K562 (cell line): ENCODE measurements around the gene ENTPD8. TPM values are rescaled to one million over a fixed set of nuclear protein-coding genes. Genes with fewer than 3 reads are reported as not detected.

Experiments used
- ATAC-seq: fragments of 200-7000 bp; cut with Tn5 transposase; 3 replicates; pipeline ENCODE4 v1.9.1; 2020; ENCODE audit warnings: moderate library complexity
- BruUV-seq: library from RNA; stranded (reverse); fragments of 400-500 nt; replicated peaks from 2 replicates; lab custom pipeline; 2021; lab: Mats Ljungman, UMichigan
- CTCF ChIA-PET: fragments of 300-600 bp; formaldehyde crosslinking; extraction: SDS; loops from one replicate; lab custom pipeline; 2021; ENCODE audit warnings: low intra/inter-chr PET ratio; lab: Yijun Ruan, JAX
- POLR2A ChIA-PET: fragments of 300-600, 350-650 bp; sonication (Branson Sonifier 250); formaldehyde crosslinking; extraction: SDS; loops from one replicate; lab custom pipeline; 2021; ENCODE audit warnings: antibody characterized with exemption, inconsistent platforms; lab: Yijun Ruan, JAX
- DNase-seq, 4 experiments: peaks; one replicate each; pipeline versions ENCODE4 v3.0.0 to v3.0.0-alpha.2; 2011 to 2018; ENCODE audit warnings: low spot score in 3 of 4, mixed read lengths in 3 of 4; ENCODE audit errors: extremely low read depth in 1 of 4
- FAIRE-seq: peaks from 2 replicates; lab custom pipeline; 2011; peaks lifted over from hg19 to GRCh38; lab: Jason Lieb, UNC
- H2AFZ ChIP-seq: 2 replicates; pipeline ENCODE4 v1.6.0; 2011; ENCODE audit warnings: low read depth, low read length, control low read depth, inconsistent platforms
- H3K27ac ChIP-seq: fragments of 200-600 bp; 3 replicates; pipeline ENCODE4 v1.8.0; 2011; ENCODE audit warnings: low read depth, mild to moderate bottlenecking, control low read depth, inconsistent platforms, low read length, moderate library complexity, mixed read lengths; ENCODE audit errors: extremely low read depth
- H3K27me3 ChIP-seq, 2 experiments: fragments of 300-600 bp in 1 of 2; 2 replicates in 1 of 2; 3 replicates in 1 of 2; pipeline versions ENCODE4 v1.6.0 to v1.8.0; 2011; ENCODE audit warnings: inconsistent platforms in 2 of 2, low read length in 2 of 2, mild to moderate bottlenecking in 1 of 2, mixed read lengths in 1 of 2, moderate library complexity in 1 of 2; ENCODE audit not compliant: control insufficient read depth in 2 of 2, insufficient read depth in 2 of 2
- H3K36me3 ChIP-seq: fragments of 300-600 bp; 3 replicates; pipeline ENCODE4 v1.8.0; 2011; ENCODE audit warnings: mild to moderate bottlenecking, low read length, inconsistent platforms; ENCODE audit not compliant: control insufficient read depth, insufficient read depth
- H3K4me1 ChIP-seq, 2 experiments: fragments of 200-600 bp in 1 of 2; replicated peaks in 1 of 2; 2 replicates in 1 of 2; 3 replicates in 1 of 2; pipeline versions ENCODE4 v1.5.1 to v1.8.0; 2011; ENCODE audit warnings: inconsistent platforms in 2 of 2, low read length in 2 of 2, mild to moderate bottlenecking in 1 of 2, mixed read lengths in 1 of 2, moderate library complexity in 1 of 2; ENCODE audit not compliant: control insufficient read depth in 2 of 2, insufficient read depth in 2 of 2
- H3K4me2 ChIP-seq: 2 replicates; pipeline ENCODE4 v1.6.1; 2011; ENCODE audit warnings: low read length, control low read depth, inconsistent platforms, mixed read lengths; ENCODE audit not compliant: insufficient read depth
- H3K4me3 ChIP-seq: fragments of 200-600 bp; sonication (generic), shearing (Covaris generic); 2 replicates; pipeline ENCODE4 v1.5.1; 2016; ENCODE audit warnings: control low read depth, inconsistent platforms
- H3K79me2 ChIP-seq: fragments of 200-600 bp; 3 replicates; pipeline ENCODE4 v1.8.0; 2011; ENCODE audit warnings: low read length, inconsistent platforms; ENCODE audit not compliant: control insufficient read depth, insufficient read depth
- H3K9ac ChIP-seq, 2 experiments: 2 replicates each; pipeline versions ENCODE4 v1.6.0 to v1.6.1; 2011; ENCODE audit warnings: low read depth in 2 of 2, low read length in 2 of 2, control low read depth in 1 of 2, inconsistent platforms in 1 of 2, mild to moderate bottlenecking in 1 of 2, mixed read lengths in 1 of 2; ENCODE audit not compliant: insufficient read depth in 1 of 2
- H3K9me1 ChIP-seq: one replicate; pipeline ENCODE4 v1.6.0; 2011; ENCODE audit warnings: inconsistent platforms, mild to moderate bottlenecking, low read length, moderate library complexity; ENCODE audit not compliant: control insufficient read depth, insufficient read depth
- H3K9me3 ChIP-seq: replicated peaks from 2 replicates; pipeline ENCODE4 v1.5.1; 2011; ENCODE audit warnings: low read depth, low read length, inconsistent platforms; ENCODE audit not compliant: control insufficient read depth, insufficient read depth
- H4K20me1 ChIP-seq: replicated peaks from 2 replicates; pipeline ENCODE4 v1.6.1; 2011; ENCODE audit warnings: low read length, inconsistent platforms, mixed read lengths; ENCODE audit not compliant: control insufficient read depth, insufficient read depth
- ADNP ChIP-seq: fragments of 200-800 bp; sonication (Bioruptor generic); IDR thresholded peaks from 2 replicates; pipeline ENCODE4 v1.6.1; 2016; ENCODE audit warnings: missing genetic modification characterization, missing compliant biosample characterization
- ATF7 ChIP-seq: fragments of 450-650 bp; IDR thresholded peaks from 2 replicates; pipeline ENCODE4 v1.7.1; 2014; ENCODE audit warnings: mild to moderate bottlenecking, moderate library complexity
- CHD2 ChIP-seq: IDR thresholded peaks from 2 replicates; pipeline ENCODE4 v1.6.1; 2011; ENCODE audit warnings: low read depth, low read length
- EGR1 ChIP-seq: fragments of 450-650 bp; conservative IDR thresholded peaks from 2 replicates; pipeline ENCODE4 v1.6.1; 2017; ENCODE audit warnings: mild to moderate bottlenecking
- FIP1L1 ChIP-seq: fragments of 200-400 bp; formaldehyde crosslinking; IDR thresholded peaks from 2 replicates; pipeline ENCODE4 v1.6.1; 2018; ENCODE audit warnings: mild to moderate bottlenecking, low read depth, low read length; ENCODE audit not compliant: poor library complexity, severe bottlenecking
- GATAD2A ChIP-seq: fragments of 450-650 bp; IDR thresholded peaks from 2 replicates; pipeline ENCODE4 v1.6.1; 2017
- HOMEZ ChIP-seq: fragments of 250-450 bp; sonication (Bioruptor Pico); IDR thresholded peaks from 2 replicates; pipeline ENCODE4 v1.4.0; 2020; ENCODE audit warnings: mild to moderate bottlenecking, moderate library complexity
- KAT8 ChIP-seq: fragments of 450-650 bp; IDR thresholded peaks from 2 replicates; pipeline ENCODE4 v1.6.1; 2016; ENCODE audit warnings: low read depth, mild to moderate bottlenecking
- POLR2G ChIP-seq: fragments of 200-400 bp; formaldehyde crosslinking; IDR thresholded peaks from 2 replicates; pipeline ENCODE4 v1.6.1; 2017; ENCODE audit warnings: low read depth, mild to moderate bottlenecking, antibody characterized with exemption, low read length, moderate library complexity
- SRF ChIP-seq, 2 experiments: fragments of 250-450, 450-650 bp in 1 of 2; sonication (Bioruptor Pico) in 1 of 2; sonication (generic) in 1 of 2; formaldehyde crosslinking; IDR thresholded peaks; 2 replicates each; pipeline versions ENCODE4 v1.5.0 to v1.5.1; 2020 to 2022; ENCODE audit warnings: mild to moderate bottlenecking in 1 of 2, missing genetic modification reagents in 1 of 2
- TRIM24 ChIP-seq, 2 experiments: fragments of 450-650 bp; IDR thresholded peaks; 2 replicates each; pipeline ENCODE4 v1.6.1; 2016
- ZNF644 ChIP-seq: fragments of 200-800 bp; sonication (Bioruptor generic); IDR thresholded peaks from 2 replicates; pipeline ENCODE4 v1.6.1; 2016; ENCODE audit warnings: low read depth, missing genetic modification characterization, missing compliant biosample characterization
- WGBS: fragments of 100-300 bp; shearing (Covaris generic); methylation state at CpG from one replicate; pipeline ENCODE4 v1.1.6; 2016; ENCODE audit warnings: low coverage, mixed read lengths; ENCODE audit not compliant: insufficient coverage; ENCODE audit errors: missing lambda C conversion rate; 5-methylcytosine and 5-hydroxymethylcytosine counted together
- in situ Hi-C: fragments of 300-500 bp; cut with MboI; formaldehyde crosslinking; loops from 4 replicates; pipeline ENCODE4 v1.15.0; 2018; ENCODE audit warnings: inconsistent platforms, mixed read lengths
- intact Hi-C: fragments of 100-400 bp; cut with micrococcal nuclease; formaldehyde crosslinking; loops from 2 replicates; pipeline ENCODE4 v1.14.2; 2022
- polyA plus RNA-seq, 8 experiments: library from polyadenylated mRNA; depleted of rRNA in 4 of 8; stranded (reverse) in 5 of 8; unstranded in 3 of 8; fragments of >200 nt; fragmentation: Nextera tagmentation in 2 of 8; fragmentation: Illumina TruSeq in 1 of 8; extraction: Ambion mirVana in 2 of 8; extraction: Trizol in 1 of 8; gene quantifications; 2 replicates each; pipeline versions ENCODE4 v1.2.1 to v1.2.3, GENCODE V29; 2011 to 2014; ENCODE audit warnings: inconsistent platforms in 1 of 8, missing spikeins in 1 of 8
- total RNA-seq, 7 experiments: library from RNA; depleted of rRNA in 6 of 7; stranded (reverse); fragments of >200 nt in 6 of 7; fragmentation: Illumina TruSeq in 2 of 7; extraction: Trizol in 2 of 7; gene quantifications; 2 replicates each; pipeline versions ENCODE4 v1.2.1 to v1.2.3, GENCODE V29; 2011 to 2021; ENCODE audit warnings: low replicate concordance in 1 of 7

Gene ENTPD8
- total and polyA plus RNA-seq, 9 of the 15 experiments (the other 6 are each of a cell fraction or from before 2014, with no cell fraction given), result 0.06 to 0.27 (median 0.19) TPM; not detected in 5

- no peak overlapping the region for H3K27ac ChIP-seq
- no peak for FAIRE-seq
- H3K79me2 ChIP-seq, result no peaks in the 10 kb centered on the region
- no peaks in the 10 kb centered on the region for H3K36me3 ChIP-seq
- H3K4me2 ChIP-seq, result no peak overlapping the region
- CTCF ChIA-PET, result no interaction called here
- TF ChIP-seq FIP1L1, result no peak
- TF ChIP-seq TRIM24 (IDR thresholded peaks at IDR 0.05), result no peak
- peak; percentile 60 for TF ChIP-seq POLR2G
- TF ChIP-seq GATAD2A, result no peak
- no peak for TF ChIP-seq ADNP (tag)
- TF ChIP-seq HOMEZ (CRISPR knock-in tag), result no peak
- no peak for TF ChIP-seq SRF (CRISPR knock-in tag; IDR thresholded peaks at IDR 0.05)
- TF ChIP-seq ZNF644 (tag), result no peak
- TF ChIP-seq CHD2, result no peak
- TF ChIP-seq KAT8, result no peak
- no peak for TF ChIP-seq ATF7
- 0 out of 2 replicates have a peak, but pooled peaks have one; percentile 17 for TF ChIP-seq EGR1
- TF ChIP-seq, all 486 proteins: peak for 2
- Histone ChIP-seq H3K27me3 (no peaks in the 10 kb centered on the region), H3K4me3 (no peak overlapping the region), H4K20me1 (no peaks in the 10 kb centered on the region), H3K9me3 (no peaks in the 10 kb centered on the region), H2AFZ (no peak overlapping the region), H3K4me1 (peaks cover 13 to 84% of the 10 kb centered on the region in 2 experiments; a peak in 4 of 5 replicates), H3K9ac (peak overlapping the region in 1 of 2 experiments; percentile 64; a peak in 2 of 4 replicates), H3K9me1 (no peaks in the 10 kb centered on the region)
- WGBS, result 36% methylated on average over 17 of the region's 21 CpGs
- in situ Hi-C loops (no loop called here), intact Hi-C loops (no loop called here)
- BruUV-seq, result no TSS peak
- no peak for DNase-seq
- POLR2A ChIA-PET, result interaction anchor here (1.0 to 1.2 kb wide), 2 partner anchors 10 to 110 kb away, joined by 3 read pairs; partner anchors contain the start of gene ENTPD8
- ATAC-seq, result no peak
Observed at GRCh38 chr9:137431416-137431931, 9.7 kb downstream of the ENTPD8 start.
